Muscle of leg (tissue), 11 donors: ENCODE results near the gene RHBDF1. TPM values are rescaled to one million over a fixed set of nuclear protein-coding genes. Genes with fewer than 3 reads are reported as not detected.
"Not testable (repeated sequence)": the region's sequence is repeated elsewhere in the genome, so short reads cannot be mapped to it uniquely, and the experiment has no call there.

ENCODE experiments used
- DNase-seq: peaks from one replicate; pipeline ENCODE4 v3.0.0; 2013
- H3K27ac ChIP-seq: one replicate; pipeline ENCODE4 v1.5.1; 2013; ENCODE audit warnings: mild to moderate bottlenecking, low read length, control low read depth
- H3K27me3 ChIP-seq: one replicate; pipeline ENCODE4 v1.6.1; 2013; ENCODE audit warnings: low read length; ENCODE audit not compliant: control insufficient read depth, insufficient read depth
- H3K36me3 ChIP-seq: one replicate; pipeline ENCODE4 v1.6.1; 2013; ENCODE audit warnings: low read length; ENCODE audit not compliant: control insufficient read depth, insufficient read depth
- H3K4me1 ChIP-seq: one replicate; pipeline ENCODE4 v1.6.1; 2013; ENCODE audit warnings: low read length; ENCODE audit not compliant: control insufficient read depth, insufficient read depth
- H3K4me3 ChIP-seq: one replicate; pipeline ENCODE4 v1.5.1; 2013; ENCODE audit warnings: low read length, control low read depth
- H3K9me3 ChIP-seq: replicated peaks from 2 replicates; pipeline ENCODE4 v1.6.1; 2013; ENCODE audit warnings: low read depth, low read length; ENCODE audit not compliant: control insufficient read depth
- WGBS: methylation state at CpG from one replicate; pipeline ENCODE4 v1.1.5; 2013; ENCODE audit warnings: missing lambda C conversion rate; ENCODE audit not compliant: insufficient coverage; 5-methylcytosine and 5-hydroxymethylcytosine counted together
- polyA plus RNA-seq, 8 donors: library from polyadenylated mRNA; unstranded; fragments of 120-200 nt; gene quantifications; one replicate each; pipeline versions ENCODE4 v1.2.1 to v1.2.3, GENCODE V29; 2013; ENCODE audit warnings: inconsistent platforms in 1 of 8, low replicate concordance in 1 of 8; ENCODE audit not compliant: insufficient read length in 8 of 8, insufficient read depth in 1 of 8
- total RNA-seq: library from RNA; stranded (reverse); fragments of 120-200 nt; gene quantifications from one replicate; pipeline ENCODE4 v1.2.4, GENCODE V29; 2013

RHBDF1 gene
- total and polyA plus RNA-seq, 9 donors = 20.6 to 53.3 (median 46.2) TPM

DNA sequence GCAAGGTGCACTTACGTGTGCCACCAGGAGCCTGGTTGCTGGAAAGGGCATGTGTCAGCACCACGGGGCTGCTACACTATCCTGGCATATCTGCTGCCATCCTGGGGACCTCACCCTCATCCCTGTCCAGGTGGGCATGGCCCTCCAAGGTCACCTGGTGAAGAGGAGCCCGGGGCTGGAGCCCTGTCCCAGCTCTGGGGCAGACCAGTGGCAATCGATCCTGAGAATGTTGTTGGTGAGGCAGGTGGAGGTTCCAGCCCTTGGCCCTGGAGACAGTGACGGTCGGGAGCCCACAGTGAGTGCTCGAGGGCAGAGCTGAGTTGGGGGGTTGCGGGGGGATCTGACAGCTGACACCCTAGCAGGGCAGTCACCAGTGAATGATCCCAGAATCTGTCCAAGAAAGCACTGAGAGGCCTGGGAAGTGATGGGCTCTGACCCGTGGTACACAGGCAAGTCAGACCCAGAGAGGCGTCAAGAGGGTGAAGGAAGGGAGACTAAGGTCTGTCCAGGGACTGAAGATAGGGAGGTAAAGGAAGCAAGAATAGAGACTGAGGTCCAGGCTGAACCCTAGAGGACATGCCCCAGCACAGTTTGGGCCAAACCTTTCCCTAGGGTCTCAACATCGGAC is 36.6 kb downstream of the RHBDF1 start:
- Histone ChIP-seq H3K4me3 (no peak overlapping the region), H3K27me3 (no peaks in the 10 kb centered on the region), H3K9me3 (no peaks in the 10 kb centered on the region), H3K4me1 (no peaks in the 10 kb centered on the region), H3K36me3 (no peaks in the 10 kb centered on the region), H3K27ac (no peak overlapping the region)
- WGBS = 82% methylated on average over 9 of the region's 11 CpGs
- DNase-seq = no peak

DNA sequence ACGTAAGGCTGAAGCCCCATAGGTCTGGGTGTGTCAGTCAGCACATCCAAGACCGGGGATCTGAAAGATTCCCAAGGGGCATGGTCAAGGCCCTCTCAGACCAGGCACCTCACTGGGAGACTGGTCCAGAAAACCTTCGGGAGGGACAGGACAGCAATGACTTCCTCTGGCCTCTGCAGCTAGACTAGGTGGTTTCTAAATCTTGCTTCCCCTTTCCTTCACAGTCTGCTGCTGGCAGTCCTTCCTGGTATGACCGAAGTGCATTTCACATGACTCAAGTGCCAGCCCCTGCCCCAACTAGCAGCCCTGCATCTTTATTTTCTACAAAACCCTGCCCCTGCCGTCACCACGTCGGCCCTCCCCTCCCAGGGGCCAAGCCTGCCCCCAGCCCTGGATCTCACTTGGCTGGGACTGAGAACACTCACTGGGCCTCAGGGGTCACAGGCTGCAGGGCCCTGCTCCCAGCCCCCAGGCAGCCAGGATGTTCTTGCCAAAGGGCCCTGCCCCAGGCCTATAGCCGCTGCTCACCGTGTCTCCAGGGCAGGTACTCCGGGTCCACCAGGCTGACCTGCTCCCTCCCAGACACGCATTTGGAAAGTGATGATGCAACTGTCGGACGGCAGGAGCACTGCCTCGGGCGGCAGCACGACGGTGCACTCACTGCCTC is 37.3 kb downstream of the RHBDF1 start:
- H3K27me3 ChIP-seq = no peaks in the 10 kb centered on the region
- H3K36me3 ChIP-seq = no peaks in the 10 kb centered on the region
- H3K9me3 ChIP-seq = no peaks in the 10 kb centered on the region
- H3K4me1 ChIP-seq = no peaks in the 10 kb centered on the region
- H3K27ac ChIP-seq = no peak overlapping the region
- WGBS = 68% methylated on average over 17 of the region's 17 CpGs
- no peak for DNase-seq
- H3K4me3 ChIP-seq = no peak overlapping the region

DNA sequence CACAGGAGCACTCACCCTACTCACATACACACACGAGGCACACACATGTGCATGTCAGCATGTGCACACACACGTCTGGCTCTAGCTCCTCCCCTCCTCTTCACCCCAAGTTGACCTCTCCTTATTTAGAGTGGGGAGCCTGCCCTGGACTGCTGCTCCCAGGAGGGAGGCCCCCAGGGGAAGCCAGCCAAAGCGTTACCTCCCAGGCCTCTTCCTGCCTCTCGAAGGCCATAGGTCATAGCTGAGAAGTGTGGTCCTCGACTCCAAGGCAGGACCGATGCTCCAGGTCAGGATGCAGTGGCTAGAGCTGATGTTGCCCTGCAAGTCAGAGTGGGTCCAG is 37.8 kb downstream of the RHBDF1 start:
- H3K27ac ChIP-seq = no peak overlapping the region
- H3K36me3 ChIP-seq = no peaks in the 10 kb centered on the region
- no peaks in the 10 kb centered on the region for H3K9me3 ChIP-seq
- no peak overlapping the region for H3K4me3 ChIP-seq
- no peak for DNase-seq
- H3K4me1 ChIP-seq = no peaks in the 10 kb centered on the region
- WGBS = 31% methylated on average over 6 of the region's 6 CpGs
- no peaks in the 10 kb centered on the region for H3K27me3 ChIP-seq

DNA sequence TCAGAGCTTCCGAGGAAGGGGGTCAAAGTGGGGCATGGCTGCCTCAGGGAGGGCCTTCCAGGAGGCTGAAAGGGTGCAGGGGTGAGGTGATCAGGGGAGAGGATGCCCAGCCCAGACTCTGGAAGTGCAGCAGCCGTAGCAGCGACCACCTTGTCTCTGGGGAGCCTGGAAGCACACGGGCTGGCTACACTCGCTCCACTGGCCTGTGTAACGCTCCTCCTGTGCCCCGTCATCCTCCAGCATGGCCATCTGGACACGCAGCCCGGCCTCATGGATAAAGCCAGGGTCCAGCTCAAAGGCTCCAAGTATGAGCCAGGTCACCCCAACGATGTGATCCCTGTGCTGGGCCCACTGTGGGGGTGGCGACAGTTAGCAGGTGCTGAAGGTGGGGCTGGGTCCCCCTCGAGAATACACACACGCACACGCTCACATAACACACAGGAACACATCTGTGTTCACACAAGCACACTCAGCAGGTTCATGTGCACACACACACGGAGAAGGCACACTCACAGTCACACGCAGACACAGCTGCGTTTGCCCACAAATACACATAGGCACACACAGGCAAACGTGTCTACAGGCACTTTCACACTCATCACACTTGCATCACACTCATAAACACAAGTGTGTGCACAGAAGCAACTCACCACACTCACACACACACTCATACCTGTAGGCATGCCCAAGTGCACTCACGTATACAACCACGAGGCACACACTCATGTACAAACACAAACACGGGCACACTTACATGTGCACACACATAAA is 38.4 kb downstream of the RHBDF1 start:
- H3K36me3 ChIP-seq = no peaks in the 10 kb centered on the region
- no peaks in the 10 kb centered on the region for H3K9me3 ChIP-seq
- H3K4me3 ChIP-seq = no peak overlapping the region
- no peak for DNase-seq
- no peaks in the 10 kb centered on the region for H3K4me1 ChIP-seq
- H3K27ac ChIP-seq = no peak overlapping the region
- H3K27me3 ChIP-seq = no peaks in the 10 kb centered on the region
- WGBS = 74% methylated on average over 18 of the region's 21 CpGs

DNA sequence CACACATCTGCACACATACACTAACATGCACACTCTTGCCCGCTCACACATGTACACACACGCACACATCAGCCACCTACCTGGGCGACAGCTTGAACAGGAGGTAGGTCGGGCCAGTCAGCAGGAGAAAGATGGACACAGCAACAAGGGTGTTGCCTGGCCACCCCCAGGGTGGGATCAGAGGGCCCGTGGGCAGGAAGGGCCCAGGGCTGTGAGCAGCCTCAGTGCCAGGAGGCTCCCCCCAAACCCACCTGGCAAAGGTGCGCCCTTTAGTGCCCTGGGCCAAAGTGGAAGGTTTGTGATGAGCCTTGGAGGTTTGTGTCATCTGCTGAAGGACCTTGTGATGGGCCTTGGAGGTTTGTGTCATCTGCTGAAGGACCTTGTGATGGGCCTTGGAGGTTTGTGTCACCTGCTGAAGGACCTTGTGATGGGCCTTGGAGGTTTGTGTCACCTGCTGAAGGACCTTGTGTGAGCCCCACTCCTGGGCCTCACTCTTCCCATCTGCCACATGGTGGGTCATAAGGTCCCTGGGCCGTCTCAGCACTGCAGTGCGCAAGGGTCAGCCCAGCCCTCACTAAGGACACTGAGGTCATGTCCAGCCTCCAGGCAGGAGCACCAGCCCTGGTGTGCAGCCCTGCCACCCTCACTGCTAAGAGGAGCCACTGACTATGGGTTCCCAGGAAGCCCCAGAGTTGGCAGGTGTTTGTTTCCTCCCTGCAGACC is 39.1 kb downstream of the RHBDF1 start:
- not testable (repeated sequence) for H3K4me1 ChIP-seq, H3K4me3 ChIP-seq, H3K27ac ChIP-seq, H3K36me3 ChIP-seq, H3K27me3 ChIP-seq, H3K9me3 ChIP-seq, DNase-seq
- WGBS = 75% methylated on average over 2 of the region's 8 CpGs

DNA sequence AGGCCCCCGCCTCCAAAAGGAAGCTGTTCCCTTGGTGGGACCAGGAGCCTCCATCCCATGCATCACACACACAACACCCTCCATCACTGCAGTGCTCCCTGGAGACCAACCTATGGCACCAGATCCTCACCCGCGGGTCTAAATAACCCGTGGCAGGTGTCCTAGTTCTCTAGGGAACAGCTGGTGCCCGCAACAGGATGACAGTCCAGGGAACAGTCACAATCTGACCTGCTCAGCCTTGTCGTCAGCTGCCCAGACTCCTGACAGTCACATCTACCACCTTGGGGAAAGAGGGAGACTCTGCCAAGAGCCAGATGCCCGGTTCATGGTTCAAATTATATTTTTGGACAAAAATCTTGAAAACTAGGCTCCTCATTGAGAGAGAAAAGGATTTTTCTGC is 41.8 kb downstream of the RHBDF1 start:
- not testable (repeated sequence) for H3K36me3 ChIP-seq, H3K4me1 ChIP-seq, H3K27ac ChIP-seq, H3K27me3 ChIP-seq, DNase-seq, H3K4me3 ChIP-seq, H3K9me3 ChIP-seq
- WGBS = no CpG with 5 or more reads among the region's 7 CpGs

DNA sequence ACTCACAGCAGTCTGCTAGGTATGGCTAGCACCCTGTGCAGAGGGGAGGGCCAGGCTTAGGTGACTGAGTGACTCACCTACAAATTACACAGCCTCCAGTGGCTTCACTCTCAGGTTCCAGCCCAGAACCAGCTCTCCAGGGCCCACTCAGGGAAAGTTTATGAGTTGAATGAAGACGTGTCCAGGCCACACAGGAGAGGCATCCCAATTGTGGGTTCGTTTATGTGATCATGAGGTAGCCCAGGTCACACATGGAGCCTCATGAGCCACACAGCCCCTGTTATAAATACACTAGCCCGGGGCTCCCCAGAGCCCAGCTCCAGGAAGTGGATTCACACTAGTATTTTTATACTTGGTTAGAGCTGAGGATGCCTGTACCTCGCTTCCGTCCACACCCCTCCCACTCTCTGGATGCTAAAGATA is 46.5 kb downstream of the RHBDF1 start:
- not testable (repeated sequence) for H3K4me1 ChIP-seq

DNA sequence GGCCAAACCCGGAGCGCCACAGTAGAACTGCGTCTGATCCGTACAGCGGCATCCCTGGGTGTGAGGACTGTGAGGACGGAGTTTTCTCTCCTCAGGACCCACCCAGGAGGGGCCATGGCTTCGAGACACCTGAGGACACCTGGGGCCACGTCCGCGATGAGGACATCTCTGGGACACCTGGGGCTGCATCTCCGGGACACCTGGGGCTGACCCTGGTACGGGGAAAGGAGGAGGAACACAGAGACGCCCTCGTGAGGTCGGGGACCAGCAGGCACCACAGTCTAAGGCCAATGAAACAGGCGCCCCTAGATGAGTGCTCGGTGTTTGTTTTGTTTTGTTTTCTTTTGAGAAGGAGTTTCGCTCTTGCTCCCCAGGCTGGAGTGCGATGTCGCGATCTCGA is 48.3 kb downstream of the RHBDF1 start:
- not testable (repeated sequence) for H3K4me3 ChIP-seq, H3K27me3 ChIP-seq, H3K4me1 ChIP-seq, H3K36me3 ChIP-seq, H3K27ac ChIP-seq, H3K9me3 ChIP-seq, DNase-seq
- WGBS = 96% methylated on average over 5 of the region's 22 CpGs

More for the DNA sequence above, 46.5 kb downstream of the RHBDF1 start:
- not testable (repeated sequence) for H3K4me3 ChIP-seq, H3K36me3 ChIP-seq, DNase-seq, H3K9me3 ChIP-seq, H3K27me3 ChIP-seq, H3K27ac ChIP-seq
- no CpG with 5 or more reads among the region's 5 CpGs for WGBS

DNA sequence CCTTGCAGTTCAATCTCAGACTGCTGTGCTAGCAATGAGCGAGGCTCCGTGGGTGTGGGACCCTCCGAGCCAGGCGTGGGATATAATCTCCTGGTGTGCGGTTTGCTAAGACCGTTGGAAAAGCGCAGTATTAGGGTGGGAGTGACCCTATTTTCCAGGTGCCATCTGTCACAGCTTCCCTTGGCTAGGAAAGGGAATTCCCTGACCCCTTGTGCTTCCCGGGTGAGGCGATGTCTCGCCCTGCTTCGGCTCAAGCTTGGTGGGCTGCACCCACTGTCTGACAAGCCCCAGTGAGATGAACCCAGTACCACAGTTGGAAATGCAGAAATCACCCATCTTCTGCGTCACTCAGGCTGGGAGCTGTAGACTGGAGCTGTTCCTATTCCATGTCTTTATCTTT is 51.5 kb downstream of the RHBDF1 start:
- not testable (repeated sequence) for H3K27ac ChIP-seq, H3K27me3 ChIP-seq, H3K36me3 ChIP-seq, DNase-seq, H3K4me1 ChIP-seq, H3K9me3 ChIP-seq, H3K4me3 ChIP-seq
- 97% methylated on average over 8 of the region's 12 CpGs for WGBS
